Measurements from ENCODE around the gene ZNF70. TPM values are rescaled to one million over a fixed set of nuclear protein-coding genes. Genes with fewer than 3 reads are reported as not detected.

ZNF70 gene
- total RNA-seq, 4 donors from 2014 or later: 3.5 to 8.0 (median 5.5) TPM

GRCh38 chr22:23695571-23696325 lies 55.2 kb downstream of the ZNF70 start:
- no peaks in the 10 kb centered on the region for H3K9me3 ChIP-seq
- no peak overlapping the region for H3K27ac ChIP-seq
- H3K36me3 ChIP-seq: peaks cover 0 to 96% of the 10 kb centered on the region in 2 donors
- H3K4me3 ChIP-seq: no peak overlapping the region
- TF ChIP-seq CTCF (IDR thresholded peaks at IDR 0.05) (no peak), EP300 (IDR thresholded peaks at IDR 0.05) (no peak)
- no peak for ATAC-seq
- no peaks in the 10 kb centered on the region for H3K4me1 ChIP-seq
- no peaks in the 10 kb centered on the region for H3K27me3 ChIP-seq
- 50 to 89% methylated on average over 1 to 9 of the region's 19 CpGs for WGBS, 2 donors (ENCODE audit: low coverage in 1 of 2)

- no peak for ATAC-seq
- Histone ChIP-seq H3K27ac (no peak overlapping the region), H3K9me3 (no peaks in the 10 kb centered on the region), H3K27me3 (no peaks in the 10 kb centered on the region), H3K36me3 (peaks cover 0 to 96% of the 10 kb centered on the region in 2 donors), H3K4me3 (no peak overlapping the region), H3K4me1 (no peaks in the 10 kb centered on the region)
- WGBS, 2 donors (ENCODE audit: low coverage in 1 of 2): 95% methylated on average over 2 of the region's 3 CpGs; no CpG with 5 or more reads in 1 of the 2 donors
- TF ChIP-seq POLR2A (IDR thresholded peaks at IDR 0.05) (no peak), CTCF (IDR thresholded peaks at IDR 0.05) (no peak), EP300 (IDR thresholded peaks at IDR 0.05) (no peak), POLR2AphosphoS5 (IDR thresholded peaks at IDR 0.05) (no peak)
Measured at GRCh38 chr22:23695141-23695540, 55.8 kb downstream of the ZNF70 start.

DNA sequence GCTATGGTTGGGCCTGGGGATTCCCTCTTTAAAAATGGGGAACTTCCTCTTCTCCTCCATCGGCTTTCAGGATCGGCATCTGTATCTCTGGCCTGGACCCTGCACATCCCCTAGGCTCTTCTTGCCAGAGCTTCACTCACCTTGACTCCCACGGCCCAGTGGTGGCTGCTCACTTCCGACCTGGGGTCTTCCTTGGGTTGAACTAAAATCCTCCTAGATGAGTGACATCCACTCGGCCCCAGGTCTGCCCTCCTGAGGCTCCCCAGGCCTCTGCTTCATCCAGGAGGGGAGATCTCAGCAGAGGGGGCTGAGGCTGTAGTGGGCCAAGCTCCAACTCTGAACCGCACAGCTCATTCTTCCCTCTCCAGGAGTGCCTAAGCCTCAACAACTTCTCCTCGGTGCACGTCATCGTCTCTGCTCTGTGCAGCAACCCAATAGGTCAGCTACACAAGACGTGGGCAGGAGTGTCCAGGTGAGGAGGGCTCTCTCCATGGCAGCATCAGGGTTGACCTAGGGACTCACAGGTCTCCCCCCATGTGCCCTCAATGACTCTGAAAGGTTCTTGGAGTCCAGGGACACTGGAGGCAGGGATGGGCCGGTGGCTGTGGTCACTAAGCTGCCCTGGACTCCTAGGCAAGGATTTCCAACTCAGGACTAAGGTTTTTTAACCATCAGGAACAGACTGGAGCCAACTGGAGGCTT lies 56.8 kb downstream of the ZNF70 start:
- Histone ChIP-seq H3K4me1 (no peaks in the 10 kb centered on the region), H3K27ac (no peak overlapping the region), H3K27me3 (no peaks in the 10 kb centered on the region), H3K4me3 (no peak overlapping the region), H3K9me3 (no peaks in the 10 kb centered on the region), H3K36me3 (peaks cover 0 to 98% of the 10 kb centered on the region in 2 donors)
- WGBS, 2 donors (ENCODE audit: low coverage in 1 of 2): 100% methylated on average over 1 to 3 of the region's 11 CpGs
- no peak for ATAC-seq
- no peak for TF ChIP-seq POLR2A (IDR thresholded peaks at IDR 0.05)
- TF ChIP-seq POLR2AphosphoS5 (IDR thresholded peaks at IDR 0.05): no peak
- no peak for TF ChIP-seq EP300 (IDR thresholded peaks at IDR 0.05)
- TF ChIP-seq CTCF (IDR thresholded peaks at IDR 0.05): no peak

GRCh38 chr22:23692598-23693291 lies 58.2 kb downstream of the ZNF70 start:
- no peaks in the 10 kb centered on the region for H3K9me3 ChIP-seq
- no peaks in the 10 kb centered on the region for H3K27me3 ChIP-seq
- H3K36me3 ChIP-seq: peaks cover 0 to 86% of the 10 kb centered on the region in 2 donors
- ATAC-seq: no peak
- H3K4me3 ChIP-seq: no peak overlapping the region
- H3K4me1 ChIP-seq: no peaks in the 10 kb centered on the region
- TF ChIP-seq CTCF (IDR thresholded peaks at IDR 0.05) (no peak), POLR2AphosphoS5 (IDR thresholded peaks at IDR 0.05) (no peak), EP300 (IDR thresholded peaks at IDR 0.05) (no peak), POLR2A (IDR thresholded peaks at IDR 0.05) (no peak)
- H3K27ac ChIP-seq: no peak overlapping the region
- 80% methylated on average over 1 of the region's 12 CpGs; no CpG with 5 or more reads in 1 of the 2 donors for WGBS, 2 donors (ENCODE audit: low coverage in 1 of 2)

Data from gastroesophageal sphincter (tissue), 4 donors.